GM18508 (cell line): Measurements from ENCODE around the gene COL15A1.

Experiments
- ATAC-seq: cut with Tn5 transposase; IDR thresholded peaks from one replicate; pipeline ENCODE4 v1.9.1; 2021; ENCODE audit warnings: moderate number of reproducible peaks; ENCODE audit not compliant: insufficient read depth, unreplicated experiment

The COL15A1 gene

GRCh38 chr9:98942906-98943681, 613 bp upstream of the COL15A1 start:
- no peak for ATAC-seq

- no peak for ATAC-seq
Measured at GRCh38 chr9:98944057-98944733, 488 bp downstream of the COL15A1 start.

- ATAC-seq: no peak
Measured at GRCh38 chr9:98944734-98945074, 997 bp downstream of the COL15A1 start.

- ATAC-seq: no peak
Measured at GRCh38 chr9:98949565-98949964, 5.9 kb downstream of the COL15A1 start.

- no peak for ATAC-seq
Measured at GRCh38 chr9:98950262-98950661, 6.6 kb downstream of the COL15A1 start.

GRCh38 chr9:98951967-98952366, 8.3 kb downstream of the COL15A1 start:
- no peak for ATAC-seq

- no peak for ATAC-seq
Measured at GRCh38 chr9:98953581-98954243, 10.0 kb downstream of the COL15A1 start.

GRCh38 chr9:98954244-98954610, 10.5 kb downstream of the COL15A1 start:
- no peak for ATAC-seq

- no peak for ATAC-seq
Measured at GRCh38 chr9:98955259-98955658, 11.6 kb downstream of the COL15A1 start.

GRCh38 chr9:98957826-98958225, 14.1 kb downstream of the COL15A1 start:
- ATAC-seq: no peak

GRCh38 chr9:98958271-98958984, 14.7 kb downstream of the COL15A1 start:
- ATAC-seq: no peak

- ATAC-seq: no peak
Measured at GRCh38 chr9:98960409-98960808, 16.7 kb downstream of the COL15A1 start.

- no peak for ATAC-seq
Measured at GRCh38 chr9:98961513-98962180, 17.9 kb downstream of the COL15A1 start.

GRCh38 chr9:98962181-98962560, 18.5 kb downstream of the COL15A1 start:
- no peak for ATAC-seq

GRCh38 chr9:98962861-98963260, 19.2 kb downstream of the COL15A1 start:
- no peak for ATAC-seq

GRCh38 chr9:98964201-98964600, 20.5 kb downstream of the COL15A1 start:
- no peak for ATAC-seq

GRCh38 chr9:98964911-98965336, 21.2 kb downstream of the COL15A1 start:
- no peak for ATAC-seq

GRCh38 chr9:98966676-98967075, 23.0 kb downstream of the COL15A1 start:
- no peak for ATAC-seq

GRCh38 chr9:98967257-98967656, 23.6 kb downstream of the COL15A1 start:
- ATAC-seq: no peak

GRCh38 chr9:98967680-98968079, 24.0 kb downstream of the COL15A1 start:
- no peak for ATAC-seq
